ENCODE results near the gene ITGB5. TPM values are rescaled to one million over a fixed set of nuclear protein-coding genes. Genes with fewer than 3 reads are reported as not detected.

The ITGB5 gene
- total RNA-seq, 5 donors from 2014 or later (not counting 1 experiment from before 2014, with no cell fraction given) = 1.2 to 2.5 (median 1.7) TPM

GRCh38 chr3:124773351-124774326, 113.5 kb downstream of the ITGB5 start:
- no peak overlapping the region for H3K27ac ChIP-seq (ENCODE audit: low read length)
- WGBS (ENCODE audit: insufficient coverage) = 89% methylated on average over 15 of the region's 17 CpGs
- H3K27me3 Mint-ChIP-seq = peaks cover 28 to 29% of the 10 kb centered on the region in 2 donors

GRCh38 chr3:124772081-124772831, 114.9 kb downstream of the ITGB5 start:
- 53% methylated on average over 15 of the region's 17 CpGs for WGBS (ENCODE audit: insufficient coverage)
- Histone ChIP-seq H3K4me3 (ENCODE audit: control insufficient read depth in 1 of 2, extremely low read depth in 1 of 2, low read length in 1 of 2) (no peak overlapping the region), H3K27ac (ENCODE audit: low read length) (no peak overlapping the region), H3K27me3 (replicated peaks in 1 of 2; ENCODE audit: control insufficient read depth in 2 of 2, extremely low read depth in 1 of 2, insufficient read depth in 2 of 2, low read length in 1 of 2) (peaks cover 0 to 47% of the 10 kb centered on the region in 2 experiments), H3K4me1 (ENCODE audit: control insufficient read depth in 1 of 2, extremely low read depth in 1 of 2, insufficient read depth in 2 of 2, low read length in 2 of 2) (no peaks in the 10 kb centered on the region), H3K9me3 (no peaks in the 10 kb centered on the region), H3K36me3 (ENCODE audit: control insufficient read depth in 2 of 2, extremely low read depth in 1 of 2, insufficient read depth in 1 of 2, low read length in 1 of 2) (no peaks in the 10 kb centered on the region)
- POLR2A ChIA-PET = no interaction called here
- H3K4me3 Mint-ChIP-seq = no peak overlapping the region
- DNase-seq (no peak), ATAC-seq (replicated peaks in 1 of 4) (no peak)
- CTCF ChIA-PET = interaction anchor here in 1 of 2 donors (1.1 kb wide), 1 partner anchor 11 kb away, joined by 3 read pairs; no protein-coding TSS in a partner anchor
- no peaks in the 10 kb centered on the region for H3K9me3 Mint-ChIP-seq
- peaks cover 0 to 5% (median 0%) of the 10 kb centered on the region in 3 donors for H3K4me1 Mint-ChIP-seq
- no peaks in the 10 kb centered on the region for H3K36me3 Mint-ChIP-seq
- H3K27ac Mint-ChIP-seq = no peak overlapping the region
- H3K27me3 Mint-ChIP-seq = peaks cover 26 to 29% of the 10 kb centered on the region in 2 donors

More at GRCh38 chr3:124773351-124774326, 113.5 kb downstream of the ITGB5 start:
- ChIA-PET CTCF (no interaction called here), POLR2A (no interaction called here)
- H3K4me3 ChIP-seq (ENCODE audit: control insufficient read depth in 1 of 2, extremely low read depth in 1 of 2, low read length in 1 of 2) = no peak overlapping the region
- no peaks in the 10 kb centered on the region for H3K9me3 Mint-ChIP-seq
- no peaks in the 10 kb centered on the region for H3K36me3 ChIP-seq (ENCODE audit: control insufficient read depth in 2 of 2, extremely low read depth in 1 of 2, insufficient read depth in 1 of 2, low read length in 1 of 2)
- H3K4me3 Mint-ChIP-seq = no peak overlapping the region
- DNase-seq (no peak), ATAC-seq (replicated peaks in 1 of 4) (no peak)
- peaks cover 0 to 42% of the 10 kb centered on the region in 2 experiments for H3K27me3 ChIP-seq (replicated peaks in 1 of 2; ENCODE audit: control insufficient read depth in 2 of 2, extremely low read depth in 1 of 2, insufficient read depth in 2 of 2, low read length in 1 of 2)
- no peak overlapping the region for H3K27ac Mint-ChIP-seq
- no peaks in the 10 kb centered on the region for H3K4me1 ChIP-seq (ENCODE audit: control insufficient read depth in 1 of 2, extremely low read depth in 1 of 2, insufficient read depth in 2 of 2, low read length in 2 of 2)
- no peaks in the 10 kb centered on the region for H3K36me3 Mint-ChIP-seq
- no peaks in the 10 kb centered on the region for H3K9me3 ChIP-seq
- H3K4me1 Mint-ChIP-seq = peaks cover 0 to 5% (median 0%) of the 10 kb centered on the region in 3 donors

- no peaks in the 10 kb centered on the region for H3K4me1 ChIP-seq (ENCODE audit: control insufficient read depth in 1 of 2, extremely low read depth in 1 of 2, insufficient read depth in 2 of 2, low read length in 2 of 2)
- no CpG with 5 or more reads among the region's 2 CpGs for WGBS (ENCODE audit: insufficient coverage)
- no peak overlapping the region for H3K4me3 ChIP-seq (ENCODE audit: control insufficient read depth in 1 of 2, extremely low read depth in 1 of 2, low read length in 1 of 2)
- no peaks in the 10 kb centered on the region for H3K36me3 ChIP-seq (ENCODE audit: control insufficient read depth in 2 of 2, extremely low read depth in 1 of 2, insufficient read depth in 1 of 2, low read length in 1 of 2)
- DNase-seq = no peak
- Mint-ChIP-seq H3K4me3 (no peak overlapping the region), H3K36me3 (no peaks in the 10 kb centered on the region), H3K27me3 (peaks cover 26 to 32% of the 10 kb centered on the region in 2 donors), H3K9me3 (no peaks in the 10 kb centered on the region), H3K4me1 (peaks cover 0 to 5% (median 0%) of the 10 kb centered on the region in 3 donors), H3K27ac (no peak overlapping the region)
- no peak overlapping the region for H3K27ac ChIP-seq (ENCODE audit: low read length)
- ChIA-PET CTCF (interaction anchor here in 1 of 2 donors (0.6 to 1.3 kb wide), 2 partner anchors 10 to 375 kb away, joined by 4 to 13 read pairs; no protein-coding TSS in a partner anchor), POLR2A (no interaction called here)
- no peak for ATAC-seq (replicated peaks in 1 of 4)
- no peaks in the 10 kb centered on the region for H3K9me3 ChIP-seq
- H3K27me3 ChIP-seq (replicated peaks in 1 of 2; ENCODE audit: control insufficient read depth in 2 of 2, extremely low read depth in 1 of 2, insufficient read depth in 2 of 2, low read length in 1 of 2) = peaks cover 0 to 46% of the 10 kb centered on the region in 2 experiments
Measured at GRCh38 chr3:124771083-124771445, 116.1 kb downstream of the ITGB5 start.

GRCh38 chr3:124770336-124771082, 116.7 kb downstream of the ITGB5 start:
- ChIA-PET CTCF (interaction anchor here in 1 of 2 donors (0.5 to 1.3 kb wide), 2 partner anchors 10 to 227 kb away, joined by 3 to 13 read pairs; no protein-coding TSS in a partner anchor), POLR2A (interaction anchor here in 1 of 2 donors (0.6 kb wide), 1 partner anchor 806 kb away, joined by 3 read pairs; no protein-coding TSS in a partner anchor)
- Mint-ChIP-seq H3K36me3 (no peaks in the 10 kb centered on the region), H3K27ac (no peak overlapping the region), H3K4me1 (peaks cover 0 to 5% (median 0%) of the 10 kb centered on the region in 3 donors), H3K27me3 (peaks cover 26 to 33% of the 10 kb centered on the region in 2 donors), H3K4me3 (no peak overlapping the region), H3K9me3 (no peaks in the 10 kb centered on the region)
- Histone ChIP-seq H3K4me3 (ENCODE audit: control insufficient read depth in 1 of 2, extremely low read depth in 1 of 2, low read length in 1 of 2) (no peak overlapping the region), H3K27ac (ENCODE audit: low read length) (no peak overlapping the region), H3K4me1 (ENCODE audit: control insufficient read depth in 1 of 2, extremely low read depth in 1 of 2, insufficient read depth in 2 of 2, low read length in 2 of 2) (no peaks in the 10 kb centered on the region), H3K9me3 (no peaks in the 10 kb centered on the region), H3K27me3 (replicated peaks in 1 of 2; ENCODE audit: control insufficient read depth in 2 of 2, extremely low read depth in 1 of 2, insufficient read depth in 2 of 2, low read length in 1 of 2) (peaks cover 0 to 44% of the 10 kb centered on the region in 2 experiments), H3K36me3 (ENCODE audit: control insufficient read depth in 2 of 2, extremely low read depth in 1 of 2, insufficient read depth in 1 of 2, low read length in 1 of 2) (no peaks in the 10 kb centered on the region)
- ATAC-seq (replicated peaks in 1 of 4) (no peak), DNase-seq (no peak)
- 83% methylated on average over 2 of the region's 10 CpGs for WGBS (ENCODE audit: insufficient coverage)

GRCh38 chr3:124769462-124769861, 117.7 kb downstream of the ITGB5 start:
- H3K4me1 ChIP-seq (ENCODE audit: control insufficient read depth in 1 of 2, extremely low read depth in 1 of 2, insufficient read depth in 2 of 2, low read length in 2 of 2) = no peaks in the 10 kb centered on the region
- DNase-seq (no peak), ATAC-seq (replicated peaks in 1 of 4) (no peak)
- no peaks in the 10 kb centered on the region for H3K9me3 ChIP-seq
- H3K27me3 ChIP-seq (replicated peaks in 1 of 2; ENCODE audit: control insufficient read depth in 2 of 2, extremely low read depth in 1 of 2, insufficient read depth in 2 of 2, low read length in 1 of 2) = peaks cover 0 to 38% of the 10 kb centered on the region in 2 experiments
- Mint-ChIP-seq H3K4me3 (no peak overlapping the region), H3K27ac (no peak overlapping the region), H3K9me3 (no peaks in the 10 kb centered on the region), H3K27me3 (peaks cover 22 to 30% of the 10 kb centered on the region in 2 donors), H3K4me1 (peaks cover 0 to 5% (median 0%) of the 10 kb centered on the region in 3 donors), H3K36me3 (no peaks in the 10 kb centered on the region)
- POLR2A ChIA-PET = no interaction called here
- 59% methylated on average over 9 of the region's 9 CpGs for WGBS (ENCODE audit: insufficient coverage)
- H3K4me3 ChIP-seq (ENCODE audit: control insufficient read depth in 1 of 2, extremely low read depth in 1 of 2, low read length in 1 of 2) = no peak overlapping the region
- no peaks in the 10 kb centered on the region for H3K36me3 ChIP-seq (ENCODE audit: control insufficient read depth in 2 of 2, extremely low read depth in 1 of 2, insufficient read depth in 1 of 2, low read length in 1 of 2)
- CTCF ChIA-PET = interaction anchor here in 1 of 2 donors (0.5 kb wide), 1 partner anchor 39 kb away, joined by 3 read pairs; no protein-coding TSS in a partner anchor
- no peak overlapping the region for H3K27ac ChIP-seq (ENCODE audit: low read length)

Measured in T-cell (primary cell).